B cell (primary cell): Measurements from ENCODE around the gene TNFRSF1A. TPM values are rescaled to one million over a fixed set of nuclear protein-coding genes. Genes with fewer than 3 reads are reported as not detected.

Experiments
- ATAC-seq: fragments of 200-7000 bp; cut with Tn5 transposase; one replicate; pipeline ENCODE4 v1.10.0; 2021; ENCODE audit warnings: low read depth, mild to moderate bottlenecking, moderate number of reproducible peaks, moderate library complexity
- CTCF ChIA-PET: fragments of 350-600 bp; sonication (Branson Sonifier 250); formaldehyde crosslinking; loops from one replicate; lab custom pipeline; 2021; ENCODE audit warnings: antibody characterized with exemption, inconsistent platforms; lab: Charles Lee
- POLR2A ChIA-PET: fragments of 350-600 bp; sonication (Branson Sonifier 250); formaldehyde crosslinking; loops from one replicate; lab custom pipeline; 2021; ENCODE audit warnings: antibody characterized with exemption; lab: Charles Lee
- DNase-seq: peaks from one replicate; pipeline ENCODE4 v3.0.0; 2013
- H2AFZ ChIP-seq: 2 replicates; pipeline ENCODE4 v1.6.1; 2012; ENCODE audit warnings: mild to moderate bottlenecking, low read depth, low read length; ENCODE audit not compliant: insufficient read depth, poor library complexity, severe bottlenecking
- H3K27ac ChIP-seq, 2 donors: 1 replicate in 1 of 2; 2 replicates in 1 of 2; pipeline ENCODE4 v1.5.1; 2012 to 2013; ENCODE audit warnings: low read length in 2 of 2, mild to moderate bottlenecking in 2 of 2, moderate library complexity in 1 of 2
- H3K27me3 ChIP-seq, 4 experiments: fragments of 200-600 bp in 1 of 4; sonication (generic) in 1 of 4; replicated peaks in 1 of 4; 1 replicate in 2 of 4; 2 replicates in 2 of 4; pipeline versions ENCODE4 v1.6.1 to v1.7.0; 2013 to 2016; ENCODE audit warnings: low read length in 3 of 4, mild to moderate bottlenecking in 2 of 4, mixed read lengths in 1 of 4, moderate library complexity in 1 of 4; ENCODE audit not compliant: insufficient read depth in 4 of 4, control insufficient read depth in 3 of 4; ENCODE audit errors: control extremely low read depth in 1 of 4
- H3K36me3 ChIP-seq, 2 experiments: replicated peaks in 1 of 2; 1 replicate in 1 of 2; 2 replicates in 1 of 2; pipeline versions ENCODE4 v1.6.1 to v1.7.1; 2013; ENCODE audit warnings: low read length in 1 of 2; ENCODE audit not compliant: insufficient read depth in 2 of 2, control insufficient read depth in 1 of 2; ENCODE audit errors: control extremely low read depth in 1 of 2, extremely low read depth in 1 of 2
- H3K4me1 ChIP-seq, 2 donors: fragments of 200-600 bp in 1 of 2; sonication (generic) in 1 of 2; 1 replicate in 1 of 2; 2 replicates in 1 of 2; pipeline versions ENCODE4 v1.5.1 to v1.6.1; 2013 to 2017; ENCODE audit warnings: low read length in 2 of 2; ENCODE audit not compliant: control insufficient read depth in 2 of 2, insufficient read depth in 2 of 2
- H3K4me2 ChIP-seq: replicated peaks from 2 replicates; pipeline ENCODE3; 2012; ENCODE audit warnings: mild to moderate bottlenecking, low read depth, low read length; ENCODE audit not compliant: poor library complexity, severe bottlenecking
- H3K4me3 ChIP-seq, 5 experiments: fragments of 200-600 bp in 1 of 5; sonication (generic) in 1 of 5; 1 replicate in 3 of 5; 2 replicates in 2 of 5; pipeline versions ENCODE4 v1.5.1 to v1.7.0; 2011 to 2016; ENCODE audit warnings: low read length in 4 of 5, mild to moderate bottlenecking in 4 of 5, low read depth in 2 of 5, control low read depth in 1 of 5, moderate library complexity in 1 of 5; ENCODE audit not compliant: insufficient read depth in 1 of 5; ENCODE audit errors: control extremely low read depth in 1 of 5, extremely low read depth in 1 of 5
- H3K79me2 ChIP-seq: fragments of 200-600 bp; sonication (generic); one replicate; pipeline ENCODE4 v1.6.0; 2016; ENCODE audit warnings: low read length; ENCODE audit not compliant: control insufficient read depth, insufficient read depth
- H3K9ac ChIP-seq: fragments of 200-600 bp; sonication (generic); 2 replicates; pipeline ENCODE4 v1.6.1; 2017; ENCODE audit warnings: mild to moderate bottlenecking, low read length, moderate library complexity
- H3K9me3 ChIP-seq, 3 donors: one replicate each; pipeline versions ENCODE4 v1.6.1 to v1.7.1; 2013; ENCODE audit warnings: low read length in 2 of 3; ENCODE audit not compliant: control insufficient read depth in 2 of 3, insufficient read depth in 1 of 3; ENCODE audit errors: control extremely low read depth in 1 of 3
- H4K20me1 ChIP-seq: 2 replicates; pipeline ENCODE4 v1.6.0; 2012; ENCODE audit warnings: mild to moderate bottlenecking, low read length; ENCODE audit not compliant: insufficient read depth, control insufficient read depth, poor library complexity, severe bottlenecking
- H3K27ac Mint-ChIP-seq: one replicate; pipeline ENCODE4 v1.8.0; 2021; ENCODE audit warnings: mixed read lengths
- H3K27me3 Mint-ChIP-seq: one replicate; pipeline ENCODE4 v1.8.0; 2021; ENCODE audit warnings: mixed read lengths
- H3K4me1 Mint-ChIP-seq: one replicate; pipeline ENCODE4 v1.8.0; 2021; ENCODE audit warnings: mixed read lengths
- H3K4me3 Mint-ChIP-seq: one replicate; pipeline ENCODE4 v1.8.0; 2021; ENCODE audit warnings: mixed read lengths
- H3K9me3 Mint-ChIP-seq: one replicate; pipeline ENCODE4 v1.8.0; 2022; ENCODE audit warnings: mixed read lengths; ENCODE audit not compliant: insufficient read depth
- EZH2 ChIP-seq: IDR thresholded peaks from 2 replicates; pipeline ENCODE4 v1.6.1; 2012; ENCODE audit warnings: borderline replicate concordance, low read depth, mild to moderate bottlenecking, moderate library complexity, low read length; ENCODE audit not compliant: insufficient read depth, poor library complexity, severe bottlenecking
- WGBS: methylation state at CpG from one replicate; pipeline ENCODE4 v1.1.5; 2013; ENCODE audit warnings: missing lambda C conversion rate; ENCODE audit not compliant: insufficient coverage; 5-methylcytosine and 5-hydroxymethylcytosine counted together
- intact Hi-C: fragments of 100-400 bp; cut with micrococcal nuclease; formaldehyde crosslinking; loops from one replicate; pipeline ENCODE4 v1.10.0; 2022
- polyA plus RNA-seq: library from polyadenylated mRNA; depleted of rRNA; stranded (reverse); fragments of >200 nt; gene quantifications from 2 replicates; pipeline ENCODE4 v1.2.3, GENCODE V29; 2012
- total RNA-seq, 2 donors: library from RNA; stranded (reverse); fragments of 120-200 nt in 1 of 2; gene quantifications; 1 replicate in 1 of 2; 2 replicates in 1 of 2; pipeline versions ENCODE4 v1.2.3 to v1.2.4, GENCODE V29; 2013 to 2022
- TF ChIP-seq, protein P1 (sequence below): fragments of 200-600 bp; IDR thresholded peaks from one replicate; pipeline ENCODE4 v1.8.0; 2022; ENCODE audit warnings: antibody characterized with exemption, mild to moderate bottlenecking

TNFRSF1A gene
- total and polyA plus RNA-seq, 2 donors (not counting 1 experiment from before 2014, with no cell fraction given), result 0.59 to 1.6 TPM

DNA sequence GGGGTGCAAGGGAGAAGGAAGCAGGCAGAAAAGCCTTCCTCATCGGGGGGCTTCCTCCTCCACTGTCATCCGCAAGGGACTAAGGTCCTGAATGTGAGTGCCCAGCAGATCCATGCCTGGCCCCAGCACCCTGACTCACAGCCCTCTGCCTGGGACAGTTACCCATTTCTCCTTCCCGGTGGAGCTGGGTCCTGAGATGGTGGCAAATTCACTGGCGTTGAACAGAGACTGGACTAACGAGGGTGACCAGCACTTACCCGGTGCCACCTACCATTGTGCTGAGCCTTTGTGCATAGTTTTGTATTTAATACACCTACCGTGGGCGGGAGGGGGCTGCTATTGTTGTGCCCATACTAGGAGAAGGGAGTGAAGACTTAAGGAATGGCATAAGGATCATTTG, 62.2 kb downstream of the TNFRSF1A start:
- no peaks in the 10 kb centered on the region for H3K36me3 ChIP-seq
- POLR2A ChIA-PET, result no interaction called here
- H3K9me3 Mint-ChIP-seq, result no peaks in the 10 kb centered on the region
- no peak for TF ChIP-seq EZH2
- TF ChIP-seq, protein P1, sequence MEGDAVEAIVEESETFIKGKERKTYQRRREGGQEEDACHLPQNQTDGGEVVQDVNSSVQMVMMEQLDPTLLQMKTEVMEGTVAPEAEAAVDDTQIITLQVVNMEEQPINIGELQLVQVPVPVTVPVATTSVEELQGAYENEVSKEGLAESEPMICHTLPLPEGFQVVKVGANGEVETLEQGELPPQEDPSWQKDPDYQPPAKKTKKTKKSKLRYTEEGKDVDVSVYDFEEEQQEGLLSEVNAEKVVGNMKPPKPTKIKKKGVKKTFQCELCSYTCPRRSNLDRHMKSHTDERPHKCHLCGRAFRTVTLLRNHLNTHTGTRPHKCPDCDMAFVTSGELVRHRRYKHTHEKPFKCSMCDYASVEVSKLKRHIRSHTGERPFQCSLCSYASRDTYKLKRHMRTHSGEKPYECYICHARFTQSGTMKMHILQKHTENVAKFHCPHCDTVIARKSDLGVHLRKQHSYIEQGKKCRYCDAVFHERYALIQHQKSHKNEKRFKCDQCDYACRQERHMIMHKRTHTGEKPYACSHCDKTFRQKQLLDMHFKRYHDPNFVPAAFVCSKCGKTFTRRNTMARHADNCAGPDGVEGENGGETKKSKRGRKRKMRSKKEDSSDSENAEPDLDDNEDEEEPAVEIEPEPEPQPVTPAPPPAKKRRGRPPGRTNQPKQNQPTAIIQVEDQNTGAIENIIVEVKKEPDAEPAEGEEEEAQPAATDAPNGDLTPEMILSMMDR, result no peak
- no peak overlapping the region for H3K27ac Mint-ChIP-seq
- peaks cover 71% of the 10 kb centered on the region for H3K27me3 Mint-ChIP-seq
- peak overlapping the region; percentile 52 for H3K4me3 Mint-ChIP-seq
- H3K27ac ChIP-seq, result no peak overlapping the region
- WGBS, result 92% methylated on average over 6 of the region's 8 CpGs
- peaks cover 10 to 11% of the 10 kb centered on the region in 2 donors for H3K4me1 ChIP-seq
- no peak overlapping the region for H3K4me2 ChIP-seq
- H3K79me2 ChIP-seq, result no peaks in the 10 kb centered on the region
- H2AFZ ChIP-seq, result no peak overlapping the region
- H4K20me1 ChIP-seq, result no peaks in the 10 kb centered on the region
- no peak overlapping the region for H3K9ac ChIP-seq
- peaks cover 0 to 32% (median 21%) of the 10 kb centered on the region in 4 experiments for H3K27me3 ChIP-seq
- intact Hi-C loops, result no loop called here
- CTCF ChIA-PET, result interaction anchor here (0.9 to 8.2 kb wide), 13 partner anchors 8 to 291 kb away, joined by 3 to 127 read pairs (median 4); partner anchors contain the start of gene CD9
- peaks cover 0 to 3% (median 0%) of the 10 kb centered on the region in 3 donors for H3K9me3 ChIP-seq
- DNase-seq (no peak), ATAC-seq (no peak)
- H3K4me3 ChIP-seq, result no peak overlapping the region
- H3K4me1 Mint-ChIP-seq, result peaks cover 6% of the 10 kb centered on the region

DNA sequence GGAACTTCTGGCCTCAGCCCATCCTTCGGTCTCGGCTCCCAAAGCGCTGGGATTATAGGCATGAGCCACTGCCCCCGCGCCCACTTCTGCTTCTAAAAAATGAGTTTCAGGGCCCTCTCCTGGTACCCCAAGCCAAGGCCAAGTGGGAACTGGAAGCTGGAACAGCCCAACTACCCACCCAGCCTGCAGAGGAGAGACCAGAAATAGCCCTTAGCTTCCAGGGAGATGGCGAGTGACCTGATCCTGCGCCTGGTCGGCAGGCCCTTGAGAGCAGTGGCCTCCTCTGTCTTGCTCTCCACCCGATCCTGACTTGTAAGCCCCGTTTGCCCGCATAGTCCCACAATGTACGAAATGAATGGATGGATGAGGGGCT, 62.6 kb downstream of the TNFRSF1A start:
- Mint-ChIP-seq H3K4me3 (peak overlapping the region; percentile 52), H3K4me1 (peaks cover 6% of the 10 kb centered on the region), H3K27ac (peak overlapping the region; percentile 10), H3K27me3 (peaks cover 71% of the 10 kb centered on the region), H3K9me3 (no peaks in the 10 kb centered on the region)
- H3K79me2 ChIP-seq, result no peaks in the 10 kb centered on the region
- ATAC-seq (no peak), DNase-seq (no peak)
- no peak overlapping the region for H3K27ac ChIP-seq
- no peaks in the 10 kb centered on the region for H3K36me3 ChIP-seq
- WGBS, result 92% methylated on average over 10 of the region's 12 CpGs
- H3K9me3 ChIP-seq, result peaks cover 0 to 3% (median 0%) of the 10 kb centered on the region in 3 donors
- intact Hi-C loops, result no loop called here
- no peak overlapping the region for H3K4me3 ChIP-seq
- peaks cover 10 to 11% of the 10 kb centered on the region in 2 donors for H3K4me1 ChIP-seq
- peak overlapping the region; percentile 87 for H2AFZ ChIP-seq
- POLR2A ChIA-PET, result no interaction called here
- H4K20me1 ChIP-seq, result no peaks in the 10 kb centered on the region
- peaks cover 0 to 32% (median 21%) of the 10 kb centered on the region in 4 experiments for H3K27me3 ChIP-seq
- CTCF ChIA-PET, result interaction anchor here (0.6 to 8.2 kb wide), 19 partner anchors 8 to 291 kb away, joined by 3 to 127 read pairs (median 4); partner anchors contain the start of gene CD9
- H3K9ac ChIP-seq, result no peak overlapping the region
- TF ChIP-seq EZH2, result no peak
- TF ChIP-seq, protein P1, result no peak
- H3K4me2 ChIP-seq, result peak overlapping the region; percentile 95
